Measurements from ENCODE around the gene SIX5. TPM values are rescaled to one million over a fixed set of nuclear protein-coding genes. Genes with fewer than 3 reads are reported as not detected.

The SIX5 gene
- total RNA-seq, 1 experiment from 2014 or later, result 26.0 TPM

GRCh38 chr19:45768984-45769782 lies at the start of gene SIX5 (continued):
- peak; percentile 42; the same call in 1 of the 2 replicates for TF ChIP-seq PRDM15 (CRISPR knock-in tag; IDR thresholded peaks at IDR 0.05)
- no peak for TF ChIP-seq GRHL2 (CRISPR knock-in tag; IDR thresholded peaks at IDR 0.05; ENCODE audit: insufficient replicate concordance, severe bottlenecking)
- TF ChIP-seq TEAD4 (CRISPR knock-in tag; IDR thresholded peaks at IDR 0.05), result peak; percentile 92
- TF ChIP-seq ETV6 (CRISPR knock-in tag; IDR thresholded peaks at IDR 0.05), result peak; percentile 88
- TF ChIP-seq CDX4 (CRISPR knock-in tag; IDR thresholded peaks at IDR 0.05; ENCODE audit: borderline replicate concordance), result 0 out of 2 replicates have a peak, but pooled peaks have one; percentile 5
- peak; percentile 91 for TF ChIP-seq SP1 (CRISPR knock-in tag; conservative IDR thresholded peaks at IDR 0.05)
- TF ChIP-seq STAT6 (CRISPR knock-in tag; conservative IDR thresholded peaks at IDR 0.05; ENCODE audit: low read depth), result no peak
- TF ChIP-seq CBFB (CRISPR knock-in tag; IDR thresholded peaks at IDR 0.05; ENCODE audit: low read depth), result 0 out of 2 replicates have a peak, but pooled peaks have one; percentile 41
- TF ChIP-seq FOXK1 (CRISPR knock-in tag; IDR thresholded peaks at IDR 0.05), result peak; percentile 66
- TF ChIP-seq RORB (CRISPR knock-in tag; IDR thresholded peaks at IDR 0.05), result no peak
- TF ChIP-seq ZNF121 (CRISPR knock-in tag; IDR thresholded peaks at IDR 0.05), result no peak
- 0 out of 2 replicates have a peak, but pooled peaks have one; percentile 29 for TF ChIP-seq USF2 (CRISPR knock-in tag; IDR thresholded peaks at IDR 0.05)
- no peak for TF ChIP-seq USF1 (CRISPR knock-in tag; IDR thresholded peaks at IDR 0.05)

GRCh38 chr19:45817725-45818301 lies 48.8 kb upstream of the SIX5 start:
- no peaks in the 10 kb centered on the region for H3K9me3 Mint-ChIP-seq
- H3K27me3 Mint-ChIP-seq (ENCODE audit: low read depth), result no peaks in the 10 kb centered on the region; the same call in 1 of the 2 replicates
- ChIA-PET POLR2A (interaction anchor here (4.0 kb wide), 1 partner anchor 48 kb away, joined by 47 read pairs; the partner anchor contains the start of gene SIX5), CTCF (interaction anchor here (0.6 to 7.2 kb wide), 28 partner anchors 9 to 413 kb away, joined by 3 to 135 read pairs (median 12); partner anchors contain the start of genes DMPK, DMWD, FOXA3 and IRF2BP1)
- DNase-seq (ENCODE audit: low spot score) (peak; percentile 54), ATAC-seq (no peak)
- H3K36me3 Mint-ChIP-seq, result peaks cover 15% of the 10 kb centered on the region
- peaks cover 37% of the 10 kb centered on the region for H3K4me1 Mint-ChIP-seq
- H3K27ac Mint-ChIP-seq, result peak overlapping the region; percentile 83; the same call in 1 of the 2 replicates
- no peak overlapping the region for H3K4me3 Mint-ChIP-seq
- no peak for TF ChIP-seq ZNF423 (CRISPR knock-in tag; IDR thresholded peaks at IDR 0.05)
- 0 out of 2 replicates have a peak, but pooled peaks have one; percentile 8 for TF ChIP-seq EMX1 (CRISPR knock-in tag; IDR thresholded peaks at IDR 0.05)
- no peak for TF ChIP-seq TEAD4 (CRISPR knock-in tag; IDR thresholded peaks at IDR 0.05)
- no peak for TF ChIP-seq AFF4 (CRISPR knock-in tag; IDR thresholded peaks at IDR 0.05; ENCODE audit: borderline replicate concordance)
- peak; percentile 70; the same call in 1 of the 2 replicates for TF ChIP-seq ZNF263 (CRISPR knock-in tag; IDR thresholded peaks at IDR 0.05; ENCODE audit: low read depth)

All from WTC11 (cell line).